ENCODE data around the gene DENND6A.

DNA sequence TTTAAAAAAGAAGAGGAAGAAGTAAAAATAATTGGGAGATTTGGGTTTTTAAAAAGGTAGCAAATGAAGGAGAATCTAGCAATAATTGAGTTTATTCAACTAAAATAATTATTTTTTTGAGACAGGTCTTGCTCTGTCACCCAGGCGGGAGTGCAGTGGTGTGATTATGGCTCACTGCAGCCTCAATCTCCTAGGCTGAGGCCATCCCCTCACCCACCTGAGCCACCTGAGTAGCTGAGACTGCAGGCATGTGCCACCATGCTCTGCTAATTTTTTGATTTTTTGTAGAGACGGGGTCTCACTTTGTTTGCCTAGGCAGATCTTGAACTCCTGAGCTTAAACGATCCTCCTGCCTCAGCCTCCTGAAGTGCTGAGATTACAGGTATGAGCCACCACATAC lies 68.1 kb downstream of the DENND6A start:
- TF ChIP-seq, protein P1, sequence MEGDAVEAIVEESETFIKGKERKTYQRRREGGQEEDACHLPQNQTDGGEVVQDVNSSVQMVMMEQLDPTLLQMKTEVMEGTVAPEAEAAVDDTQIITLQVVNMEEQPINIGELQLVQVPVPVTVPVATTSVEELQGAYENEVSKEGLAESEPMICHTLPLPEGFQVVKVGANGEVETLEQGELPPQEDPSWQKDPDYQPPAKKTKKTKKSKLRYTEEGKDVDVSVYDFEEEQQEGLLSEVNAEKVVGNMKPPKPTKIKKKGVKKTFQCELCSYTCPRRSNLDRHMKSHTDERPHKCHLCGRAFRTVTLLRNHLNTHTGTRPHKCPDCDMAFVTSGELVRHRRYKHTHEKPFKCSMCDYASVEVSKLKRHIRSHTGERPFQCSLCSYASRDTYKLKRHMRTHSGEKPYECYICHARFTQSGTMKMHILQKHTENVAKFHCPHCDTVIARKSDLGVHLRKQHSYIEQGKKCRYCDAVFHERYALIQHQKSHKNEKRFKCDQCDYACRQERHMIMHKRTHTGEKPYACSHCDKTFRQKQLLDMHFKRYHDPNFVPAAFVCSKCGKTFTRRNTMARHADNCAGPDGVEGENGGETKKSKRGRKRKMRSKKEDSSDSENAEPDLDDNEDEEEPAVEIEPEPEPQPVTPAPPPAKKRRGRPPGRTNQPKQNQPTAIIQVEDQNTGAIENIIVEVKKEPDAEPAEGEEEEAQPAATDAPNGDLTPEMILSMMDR (IDR thresholded peaks at IDR 0.05), result no peak
- TF ChIP-seq POLR2A (IDR thresholded peaks at IDR 0.05), result no peak

All from testis (tissue), 2 donors.